CD4-positive, alpha-beta memory T cell (primary cell): Measurements from ENCODE around the gene STAM. TPM values are rescaled to one million over a fixed set of nuclear protein-coding genes. Genes with fewer than 3 reads are reported as not detected.
A peak's percentile ranks its signal among the peaks of the same experiment; 100 is the strongest.

ENCODE experiments used
- CTCF ChIA-PET: fragments of 350-600 bp; sonication (Branson Sonifier 250); formaldehyde crosslinking; loops from one replicate; lab custom pipeline; 2021; ENCODE audit warnings: inconsistent platforms; ENCODE audit not compliant: partially characterized antibody; lab: Charles Lee
- POLR2A ChIA-PET: fragments of 350-600 bp; sonication (Branson Sonifier 250); formaldehyde crosslinking; loops from one replicate; lab custom pipeline; 2021; ENCODE audit not compliant: partially characterized antibody; lab: Charles Lee
- DNase-seq, 5 donors: peaks; one replicate each; pipeline versions ENCODE4 v3.0.0 to v3.0.0-alpha.2; 2020 to 2022; ENCODE audit warnings: mixed read lengths in 1 of 5
- H3K27ac ChIP-seq: one replicate; pipeline ENCODE4 v1.7.0; 2013; ENCODE audit warnings: low read depth, low read length
- H3K27me3 ChIP-seq: 2 replicates; pipeline ENCODE4 v1.7.0; 2013; ENCODE audit warnings: mild to moderate bottlenecking, low read length, moderate library complexity; ENCODE audit not compliant: insufficient read depth
- H3K36me3 ChIP-seq: 2 replicates; pipeline ENCODE4 v1.7.0; 2013; ENCODE audit warnings: mild to moderate bottlenecking, low read length, moderate library complexity; ENCODE audit not compliant: insufficient read depth
- H3K4me1 ChIP-seq: 2 replicates; pipeline ENCODE4 v1.7.0; 2013; ENCODE audit warnings: mild to moderate bottlenecking, low read length, moderate library complexity; ENCODE audit not compliant: insufficient read depth
- H3K4me3 ChIP-seq, 2 donors: one replicate each; pipeline ENCODE4 v1.7.0; 2013; ENCODE audit warnings: low read length in 2 of 2, mild to moderate bottlenecking in 1 of 2
- H3K9me3 ChIP-seq, 2 donors: one replicate each; pipeline ENCODE4 v1.7.0; 2013; ENCODE audit warnings: low read length in 2 of 2, control low read depth in 1 of 2; ENCODE audit not compliant: control insufficient read depth in 1 of 2
- H3K27ac Mint-ChIP-seq, 7 donors: one replicate each; pipeline ENCODE4 v1.8.0; 2020 to 2021; ENCODE audit warnings: mixed read lengths in 7 of 7, mild to moderate bottlenecking in 6 of 7, inconsistent platforms in 3 of 7, moderate library complexity in 3 of 7
- H3K27me3 Mint-ChIP-seq, 2 donors: one replicate each; pipeline ENCODE4 v1.8.0; 2020 to 2021; ENCODE audit warnings: mixed read lengths in 2 of 2
- H3K36me3 Mint-ChIP-seq, 2 donors: one replicate each; pipeline ENCODE4 v1.8.0; 2020 to 2021; ENCODE audit warnings: mixed read lengths in 2 of 2, inconsistent platforms in 1 of 2, mild to moderate bottlenecking in 1 of 2
- H3K4me1 Mint-ChIP-seq, 4 donors: one replicate each; pipeline ENCODE4 v1.8.0; 2020 to 2021; ENCODE audit warnings: mixed read lengths in 4 of 4, mild to moderate bottlenecking in 1 of 4
- H3K4me3 Mint-ChIP-seq, 8 donors: one replicate each; pipeline ENCODE4 v1.8.0; 2020 to 2021; ENCODE audit warnings: mixed read lengths in 8 of 8, mild to moderate bottlenecking in 7 of 8, moderate library complexity in 6 of 8, inconsistent platforms in 3 of 8
- H3K9me3 Mint-ChIP-seq, 8 donors: one replicate each; pipeline ENCODE4 v1.8.0; 2020 to 2021; ENCODE audit warnings: mixed read lengths in 8 of 8, mild to moderate bottlenecking in 5 of 8, inconsistent platforms in 3 of 8, moderate library complexity in 1 of 8
- intact Hi-C: fragments of 100-400 bp; cut with micrococcal nuclease; formaldehyde crosslinking; loops from one replicate; pipeline ENCODE4 v1.15.1; 2023
- polyA plus RNA-seq, 2 donors: library from polyadenylated mRNA; unstranded; fragments of 300-500 nt; fragmentation: Illumina TruSeq; gene quantifications; one replicate each; pipeline ENCODE4 v1.2.3, GENCODE V29; 2021
- total RNA-seq, 2 experiments: library from RNA; stranded (reverse); gene quantifications; one replicate each; pipeline ENCODE4 v1.2.3, GENCODE V29; 2021

The STAM gene
- total and polyA plus RNA-seq, 4 experiments from 2014 or later = 11.3 to 34.0 (median 22.7) TPM

DNA sequence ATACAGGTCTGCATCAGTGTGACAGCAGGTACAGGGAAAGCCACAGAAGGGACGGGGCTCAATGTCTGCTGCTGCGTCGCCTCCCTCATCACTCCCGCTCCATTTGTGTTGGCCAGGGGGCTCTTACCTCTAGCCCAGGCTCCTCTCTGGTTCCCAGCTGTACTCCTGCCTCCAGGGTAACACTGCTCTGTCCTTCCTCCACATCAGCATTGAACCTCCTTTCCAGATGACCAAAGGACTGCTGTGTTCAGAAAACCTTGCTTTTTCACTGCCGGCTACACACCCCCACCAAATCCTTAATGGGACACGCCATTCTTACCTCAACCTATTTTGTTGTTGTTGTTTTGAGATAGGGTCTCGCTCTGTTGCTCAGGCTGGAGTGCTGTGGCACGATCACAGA lies 105.9 kb downstream of the STAM start:
- H3K27ac ChIP-seq = no peak overlapping the region
- DNase-seq = no peak
- no peaks in the 10 kb centered on the region for H3K4me1 ChIP-seq
- Mint-ChIP-seq H3K36me3 (no peaks in the 10 kb centered on the region), H3K4me3 (no peak overlapping the region), H3K4me1 (no peaks in the 10 kb centered on the region), H3K27me3 (no peaks in the 10 kb centered on the region), H3K9me3 (no peaks in the 10 kb centered on the region), H3K27ac (no peak overlapping the region)
- POLR2A ChIA-PET = no interaction called here
- H3K36me3 ChIP-seq = no peaks in the 10 kb centered on the region
- no peaks in the 10 kb centered on the region for H3K27me3 ChIP-seq
- intact Hi-C loops = no loop called here
- CTCF ChIA-PET = no interaction called here
- no peaks in the 10 kb centered on the region for H3K9me3 ChIP-seq
- H3K4me3 ChIP-seq = no peak overlapping the region

- ChIA-PET POLR2A (no interaction called here), CTCF (no interaction called here)
- intact Hi-C loops = no loop called here
- Mint-ChIP-seq H3K9me3 (no peaks in the 10 kb centered on the region), H3K36me3 (no peaks in the 10 kb centered on the region), H3K4me3 (no peak within 1 kb of the TSS), H3K27ac (no peak within 1 kb of the TSS), H3K27me3 (no peaks in the 10 kb centered on the region), H3K4me1 (peaks cover 2 to 4% (median 3%) of the 10 kb centered on the region in 4 donors)
- no peaks in the 10 kb centered on the region for H3K36me3 ChIP-seq
- H3K4me3 ChIP-seq = no peak within 1 kb of the TSS
- DNase-seq = no peak
- H3K27me3 ChIP-seq = no peaks in the 10 kb centered on the region
- no peak within 1 kb of the TSS for H3K27ac ChIP-seq
- H3K9me3 ChIP-seq = no peaks in the 10 kb centered on the region
- no peaks in the 10 kb centered on the region for H3K4me1 ChIP-seq
Measured at GRCh38 chr10:17751781-17752445, 108.0 kb downstream of the STAM start, which contains the start of gene TMEM236. Gene TMEM236 (plus strand): TSS chr10:17752201. CDS start chr10:17752296, 95 bp downstream.

- Mint-ChIP-seq H3K9me3 (peaks cover 0 to 2% (median 0%) of the 10 kb centered on the region in 8 donors), H3K4me1 (peaks cover 2 to 5% (median 3%) of the 10 kb centered on the region in 4 donors), H3K36me3 (no peaks in the 10 kb centered on the region), H3K27me3 (no peaks in the 10 kb centered on the region), H3K27ac (peak overlapping the region in 1 of 7 donors; percentile 23), H3K4me3 (peak overlapping the region in 2 of 8 donors; percentile 6 to 44)
- intact Hi-C loops = no loop called here
- Histone ChIP-seq H3K4me1 (no peaks in the 10 kb centered on the region), H3K36me3 (no peaks in the 10 kb centered on the region), H3K9me3 (no peaks in the 10 kb centered on the region), H3K4me3 (no peak overlapping the region), H3K27ac (no peak overlapping the region), H3K27me3 (no peaks in the 10 kb centered on the region)
- POLR2A ChIA-PET = no interaction called here
- CTCF ChIA-PET = no interaction called here
- no peak for DNase-seq
Measured at GRCh38 chr10:17756557-17757217, 112.7 kb downstream of the STAM start.

DNA sequence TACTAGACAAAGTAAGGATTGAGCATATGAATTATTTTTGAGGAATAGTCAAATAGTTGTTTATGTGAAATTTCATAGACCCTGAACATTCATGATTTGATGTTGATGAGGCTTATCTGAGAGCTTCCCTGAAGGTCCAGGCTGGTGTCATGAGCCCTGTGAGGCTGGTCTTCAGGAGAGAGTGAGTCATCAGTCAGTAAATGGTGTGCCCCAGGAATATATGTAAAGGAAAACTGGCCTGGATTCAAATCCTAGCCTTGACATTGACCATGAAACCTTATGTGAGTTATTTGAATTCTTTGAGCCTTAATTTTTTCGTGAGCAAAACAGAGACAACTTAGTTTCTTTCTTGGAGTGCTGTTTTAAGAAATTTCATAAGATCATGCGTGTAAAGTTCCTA lies 114.2 kb downstream of the STAM start:
- Mint-ChIP-seq H3K27ac (no peak overlapping the region), H3K36me3 (no peaks in the 10 kb centered on the region), H3K27me3 (no peaks in the 10 kb centered on the region), H3K4me3 (no peak overlapping the region), H3K9me3 (peaks cover 0 to 2% (median 0%) of the 10 kb centered on the region in 8 donors), H3K4me1 (peaks cover 3 to 5% (median 4%) of the 10 kb centered on the region in 4 donors)
- Histone ChIP-seq H3K9me3 (no peaks in the 10 kb centered on the region), H3K36me3 (no peaks in the 10 kb centered on the region), H3K27ac (no peak overlapping the region), H3K27me3 (no peaks in the 10 kb centered on the region), H3K4me3 (no peak overlapping the region), H3K4me1 (no peaks in the 10 kb centered on the region)
- intact Hi-C loops = no loop called here
- CTCF ChIA-PET = no interaction called here
- POLR2A ChIA-PET = no interaction called here
- DNase-seq = no peak

DNA sequence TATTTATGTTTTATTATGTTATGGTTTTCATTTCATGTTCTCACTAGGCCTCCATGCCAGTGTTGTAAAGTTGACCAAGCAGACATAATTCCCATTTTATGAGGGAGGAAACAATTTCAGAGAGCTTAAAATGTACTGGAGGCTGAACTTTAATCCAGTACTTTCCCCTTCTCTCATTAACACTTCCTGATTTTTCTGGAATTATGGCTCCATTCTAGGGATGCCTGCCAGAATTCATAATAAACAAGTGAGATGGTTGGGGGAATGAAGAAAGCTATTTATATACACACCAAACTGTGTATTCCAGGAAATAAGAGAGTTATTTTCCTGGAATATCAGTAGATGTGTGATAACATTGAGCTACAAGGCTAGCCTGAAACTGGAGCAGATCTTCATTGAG lies 114.9 kb downstream of the STAM start:
- Histone ChIP-seq H3K27me3 (no peaks in the 10 kb centered on the region), H3K36me3 (no peaks in the 10 kb centered on the region), H3K27ac (no peak overlapping the region), H3K9me3 (no peaks in the 10 kb centered on the region), H3K4me1 (no peaks in the 10 kb centered on the region), H3K4me3 (no peak overlapping the region)
- Mint-ChIP-seq H3K27ac (no peak overlapping the region), H3K9me3 (peaks cover 0 to 2% (median 0%) of the 10 kb centered on the region in 8 donors), H3K27me3 (peaks cover 0 to 3% of the 10 kb centered on the region in 2 donors), H3K36me3 (no peaks in the 10 kb centered on the region), H3K4me1 (peaks cover 3 to 5% (median 4%) of the 10 kb centered on the region in 4 donors), H3K4me3 (no peak overlapping the region)
- ChIA-PET POLR2A (no interaction called here), CTCF (no interaction called here)
- intact Hi-C loops = no loop called here
- DNase-seq = no peak

- H3K36me3 Mint-ChIP-seq = no peaks in the 10 kb centered on the region
- no peak overlapping the region for H3K4me3 ChIP-seq
- intact Hi-C loops = no loop called here
- no peak overlapping the region for H3K27ac Mint-ChIP-seq
- H3K27ac ChIP-seq = no peak overlapping the region
- H3K9me3 ChIP-seq = no peaks in the 10 kb centered on the region
- H3K4me3 Mint-ChIP-seq = no peak overlapping the region
- peaks cover 0 to 6% (median under 1%) of the 10 kb centered on the region in 8 donors for H3K9me3 Mint-ChIP-seq
- CTCF ChIA-PET = no interaction called here
- H3K27me3 Mint-ChIP-seq = peaks cover 2 to 11% of the 10 kb centered on the region in 2 donors
- DNase-seq = no peak
- H3K36me3 ChIP-seq = no peaks in the 10 kb centered on the region
- H3K27me3 ChIP-seq = no peaks in the 10 kb centered on the region
- peaks cover 0 to 1% (median 0%) of the 10 kb centered on the region in 4 donors for H3K4me1 Mint-ChIP-seq
- H3K4me1 ChIP-seq = no peaks in the 10 kb centered on the region
- POLR2A ChIA-PET = no interaction called here
Measured at GRCh38 chr10:17764142-17764541, 120.2 kb downstream of the STAM start.

GRCh38 chr10:17765602-17766001 lies 121.7 kb downstream of the STAM start:
- H3K4me3 ChIP-seq = no peak overlapping the region
- Mint-ChIP-seq H3K4me1 (peaks cover 0 to 1% (median 0%) of the 10 kb centered on the region in 4 donors), H3K4me3 (no peak overlapping the region), H3K27ac (no peak overlapping the region), H3K36me3 (no peaks in the 10 kb centered on the region), H3K27me3 (peaks cover 2 to 13% of the 10 kb centered on the region in 2 donors), H3K9me3 (peaks cover 0 to 6% (median under 1%) of the 10 kb centered on the region in 8 donors)
- no peaks in the 10 kb centered on the region for H3K36me3 ChIP-seq
- intact Hi-C loops = no loop called here
- no peaks in the 10 kb centered on the region for H3K9me3 ChIP-seq
- POLR2A ChIA-PET = no interaction called here
- H3K4me1 ChIP-seq = no peaks in the 10 kb centered on the region
- no peaks in the 10 kb centered on the region for H3K27me3 ChIP-seq
- H3K27ac ChIP-seq = no peak overlapping the region
- no peak for DNase-seq
- CTCF ChIA-PET = no interaction called here
